SU-DHL-6 (cell line): ENCODE data around the gene KLHL12.

Source experiments
- CTCF ChIP-seq: fragments of 200-600 bp; sonication (generic); IDR thresholded peaks from one replicate; pipeline ENCODE4 v1.5.1; 2017; ENCODE audit warnings: antibody characterized with exemption, mild to moderate bottlenecking, low read length, moderate library complexity; ENCODE audit not compliant: insufficient read depth, poor library complexity, severe bottlenecking
- EZH2phosphoT487 ChIP-seq: fragments of 200-600 bp; sonication (generic), shearing (Covaris generic); conservative IDR thresholded peaks from 2 replicates; pipeline ENCODE4 v1.6.1; 2018; ENCODE audit warnings: mild to moderate bottlenecking, antibody characterized with exemption, low read length, moderate library complexity, mixed read lengths

- TF ChIP-seq CTCF: no peak
- TF ChIP-seq EZH2phosphoT487: no peak
Observed at GRCh38 chr1:202861420-202862132, 65.5 kb downstream of the KLHL12 start.
